Stimulated activated CD4-positive, alpha-beta T cell treated with anti-CD3 and anti-CD28 coated beads, Interleukin-2, amount 100 ng/mL, for 48 hours (primary cell): ENCODE data around the gene FBXO45.
A peak's percentile ranks its signal among the peaks of the same experiment; 100 is the strongest.
"Not testable (repeated sequence)": the region's sequence is repeated elsewhere in the genome, so short reads cannot be mapped to it uniquely, and the experiment has no call there.

Source experiments
- DNase-seq, 2 donors: peaks; one replicate each; pipeline ENCODE4 v3.0.0-alpha.2; 2020

FBXO45 gene, protein sequence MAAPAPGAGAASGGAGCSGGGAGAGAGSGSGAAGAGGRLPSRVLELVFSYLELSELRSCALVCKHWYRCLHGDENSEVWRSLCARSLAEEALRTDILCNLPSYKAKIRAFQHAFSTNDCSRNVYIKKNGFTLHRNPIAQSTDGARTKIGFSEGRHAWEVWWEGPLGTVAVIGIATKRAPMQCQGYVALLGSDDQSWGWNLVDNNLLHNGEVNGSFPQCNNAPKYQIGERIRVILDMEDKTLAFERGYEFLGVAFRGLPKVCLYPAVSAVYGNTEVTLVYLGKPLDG

DNA sequence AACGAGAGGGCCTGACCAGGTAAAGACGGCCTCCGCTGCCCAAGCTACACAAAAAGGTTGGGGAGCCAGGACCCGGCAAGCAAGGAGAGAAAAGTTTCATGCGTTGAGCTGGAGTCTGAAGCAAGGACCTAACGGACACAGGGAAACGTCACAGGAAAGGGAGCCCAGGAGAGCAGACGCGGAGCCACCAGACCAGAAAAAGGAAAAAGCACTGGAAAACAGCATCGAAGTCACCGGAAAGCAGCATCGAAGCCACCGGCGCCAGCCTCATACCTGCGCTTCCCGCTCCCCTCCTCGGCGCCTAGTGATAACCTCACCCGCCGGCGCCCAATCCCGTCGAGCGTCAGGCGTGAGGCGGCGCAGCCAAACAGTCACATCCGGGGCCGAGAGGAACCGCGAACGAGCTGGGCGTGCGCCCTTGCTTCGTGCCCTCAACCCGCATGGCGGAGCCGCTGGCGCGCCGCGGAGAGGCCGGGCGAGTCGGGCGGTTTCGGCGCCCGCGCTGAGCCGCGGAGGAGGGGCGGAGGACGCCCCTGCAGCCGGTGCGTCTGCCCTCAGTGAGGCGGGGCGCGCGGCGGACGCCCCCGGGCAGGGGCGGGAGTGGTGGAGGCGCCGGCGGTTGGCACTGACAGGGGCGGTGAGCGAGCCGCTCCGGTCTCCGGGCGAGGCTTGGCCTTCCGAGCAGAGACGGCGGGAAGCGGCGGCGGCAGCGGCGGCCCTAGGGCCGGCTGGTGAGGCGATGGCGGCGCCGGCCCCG lies at the start of gene FBXO45, which contains the start of gene WDR53:
FBXO45 (plus strand) TSS at position 415 of the 757 bp plus-strand sequence; CDS start at position 740, 325 bp downstream.
WDR53 (minus strand) TSS at position 309 of the 757 bp plus-strand sequence. CDS start 7,079 bp downstream, outside the sequence.
- DNase-seq = peak; percentile 91 to 93

DNA sequence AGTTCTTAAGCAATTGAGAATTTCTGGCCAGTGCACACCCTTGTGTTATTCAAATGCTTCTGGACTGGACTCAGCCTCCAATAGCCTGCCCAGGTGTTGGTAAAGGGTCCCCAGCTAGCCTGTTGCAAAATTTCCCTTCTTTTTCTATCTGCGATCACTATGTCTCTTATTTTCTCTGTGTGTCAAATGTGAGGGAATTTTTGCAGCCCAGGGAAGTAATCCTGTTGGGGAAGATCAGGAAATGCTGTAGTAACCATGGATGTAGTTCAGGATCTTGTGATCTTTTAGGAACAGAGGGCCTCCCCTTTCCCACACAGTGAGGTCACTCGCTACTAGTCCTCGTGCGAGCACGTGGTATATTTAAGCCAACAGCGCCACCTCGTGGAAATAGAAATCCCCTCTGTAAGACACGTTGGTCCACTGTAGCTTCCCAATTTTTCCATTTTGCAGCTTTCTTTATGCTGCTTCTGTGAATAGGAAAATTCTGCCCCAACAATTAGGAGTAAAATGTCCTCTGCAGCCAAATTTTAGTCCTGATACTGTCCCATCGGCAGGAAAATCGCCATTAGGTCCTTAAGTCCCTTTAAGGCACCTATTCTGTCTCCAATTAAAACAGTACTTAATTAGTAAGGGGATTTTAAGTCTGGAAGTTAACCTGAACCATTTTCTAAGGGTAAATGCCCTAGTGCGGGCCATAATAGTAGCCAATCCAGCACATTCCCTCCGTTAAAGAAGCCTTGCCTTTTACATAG lies 49.3 kb upstream of the FBXO45 start:
- DNase-seq = peak; percentile 67 to 72

DNA sequence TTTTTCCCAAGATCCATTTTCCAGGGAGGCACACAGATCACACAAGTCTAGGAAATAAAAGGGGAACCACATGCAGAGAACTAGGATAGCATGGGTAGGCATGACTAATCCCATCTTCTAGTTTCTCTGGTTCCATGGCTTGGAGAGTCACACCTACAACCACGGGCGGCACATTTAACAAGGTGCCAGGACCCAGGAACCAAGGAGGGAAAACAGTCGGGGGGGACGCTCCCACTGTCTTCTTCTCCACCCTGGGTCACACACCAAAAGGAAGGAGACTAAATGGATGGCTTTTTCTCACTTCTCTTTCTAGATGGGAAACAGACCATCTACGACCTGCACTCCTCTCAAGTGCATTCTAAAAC lies 48.8 kb upstream of the FBXO45 start:
- DNase-seq = no peak

DNA sequence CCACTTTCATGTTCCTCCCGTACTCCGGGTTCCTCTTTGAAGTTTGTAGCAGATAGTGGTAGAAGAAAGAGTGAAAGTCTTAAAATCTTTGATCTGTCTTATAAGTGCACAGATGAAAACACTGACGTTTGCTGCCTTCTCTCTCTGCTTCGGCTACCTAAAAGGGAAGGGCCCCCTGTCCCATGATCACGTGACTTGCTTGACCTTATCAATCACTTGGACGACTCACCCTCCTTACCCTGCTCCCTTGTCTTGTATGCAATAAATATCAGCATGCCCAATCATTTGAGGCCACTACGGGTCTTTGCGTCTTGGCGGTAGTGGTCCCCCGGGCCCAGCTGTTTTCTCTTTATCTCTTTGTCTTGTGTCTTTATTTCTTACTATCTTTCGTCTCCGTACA lies 47.2 kb upstream of the FBXO45 start:
- DNase-seq = not testable (repeated sequence)

DNA sequence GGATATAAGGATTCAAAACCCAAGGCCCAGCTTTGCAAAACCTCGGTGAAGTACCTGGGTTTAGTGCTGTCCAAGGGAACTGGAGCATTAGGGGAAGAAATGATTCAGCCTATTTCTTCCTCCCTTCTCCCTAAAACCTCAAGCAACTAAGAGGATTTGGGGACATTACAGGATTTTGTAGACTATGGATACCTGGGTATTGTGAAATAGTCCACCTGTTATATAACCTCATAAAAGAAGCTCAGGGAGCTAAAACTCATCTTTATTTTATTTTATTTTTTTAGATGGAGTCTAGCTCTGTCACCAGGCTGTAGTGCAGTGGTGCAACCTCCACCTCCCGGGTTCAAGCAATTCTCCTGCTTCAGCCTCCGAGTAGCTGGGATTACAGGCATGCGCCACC lies 44.6 kb upstream of the FBXO45 start:
- DNase-seq = no peak

DNA sequence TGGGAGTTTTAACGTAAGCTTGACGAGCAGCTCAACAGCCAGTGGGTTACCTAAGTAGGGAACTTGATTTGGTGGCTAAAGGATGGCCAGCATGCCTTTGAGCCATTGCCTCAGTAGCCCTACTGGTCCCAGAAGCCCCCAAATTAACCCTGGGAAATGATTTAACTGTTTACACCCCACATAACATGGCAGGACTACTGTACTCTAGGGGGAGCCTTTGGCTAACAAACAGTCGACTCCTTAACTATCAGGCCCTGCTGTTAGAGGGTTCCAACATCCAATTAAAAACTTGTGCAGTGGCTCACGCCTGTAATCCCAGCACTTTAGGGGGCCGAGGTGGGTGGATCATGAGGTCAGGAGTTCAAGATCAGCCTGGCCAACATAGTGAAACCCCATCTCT lies 43.9 kb upstream of the FBXO45 start:
- DNase-seq = no peak

DNA sequence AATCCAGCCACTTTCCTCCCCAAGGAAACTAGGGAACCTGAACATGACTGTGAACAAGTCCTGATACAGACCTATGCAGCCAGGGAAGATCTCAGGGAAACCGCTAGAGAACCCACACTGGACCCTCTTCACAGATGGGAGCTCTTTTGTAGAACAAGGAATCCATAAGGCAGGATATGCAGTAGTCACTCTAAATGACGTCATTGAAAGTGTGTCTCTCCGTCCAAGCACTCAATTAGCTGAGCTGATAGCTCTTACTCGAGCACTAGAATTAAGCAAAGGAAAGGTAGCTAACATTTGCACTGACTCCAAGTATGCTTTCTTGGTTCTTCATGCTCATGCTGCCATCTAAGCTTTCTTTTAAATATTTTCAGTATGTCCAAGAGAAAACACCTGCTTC lies 43.3 kb upstream of the FBXO45 start:
- DNase-seq = no peak

DNA sequence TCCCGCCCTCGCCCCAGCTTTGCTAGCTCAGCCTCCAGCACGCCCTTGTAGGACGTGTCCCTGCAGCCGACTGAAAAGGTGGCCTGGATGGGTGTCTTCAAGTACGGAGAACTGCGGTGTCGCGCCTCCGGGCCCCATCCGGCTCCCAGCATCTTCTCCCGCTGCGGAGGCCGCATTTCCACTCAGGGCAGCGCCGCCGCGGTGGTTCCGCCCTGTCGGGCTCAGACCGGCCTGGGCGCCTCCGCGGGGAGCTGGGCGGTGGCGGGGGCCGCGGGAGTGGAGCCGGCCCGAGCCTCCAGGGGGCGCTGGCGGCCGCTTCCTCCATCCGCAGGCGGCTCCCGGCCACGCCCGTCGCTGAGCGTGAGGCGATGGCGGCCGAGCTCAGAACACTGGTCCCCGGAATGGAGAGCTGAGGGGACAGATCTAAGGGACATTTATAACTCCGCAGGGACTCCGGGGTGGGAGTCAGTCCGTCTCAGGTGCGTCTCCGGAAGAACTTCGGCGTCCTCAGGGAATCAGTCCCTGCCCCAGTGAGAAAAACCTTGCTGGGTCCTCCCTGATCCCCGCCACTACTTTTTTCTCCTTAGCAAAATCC lies 39.7 kb upstream of the FBXO45 start:
- peak; percentile 87 to 95 for DNase-seq

DNA sequence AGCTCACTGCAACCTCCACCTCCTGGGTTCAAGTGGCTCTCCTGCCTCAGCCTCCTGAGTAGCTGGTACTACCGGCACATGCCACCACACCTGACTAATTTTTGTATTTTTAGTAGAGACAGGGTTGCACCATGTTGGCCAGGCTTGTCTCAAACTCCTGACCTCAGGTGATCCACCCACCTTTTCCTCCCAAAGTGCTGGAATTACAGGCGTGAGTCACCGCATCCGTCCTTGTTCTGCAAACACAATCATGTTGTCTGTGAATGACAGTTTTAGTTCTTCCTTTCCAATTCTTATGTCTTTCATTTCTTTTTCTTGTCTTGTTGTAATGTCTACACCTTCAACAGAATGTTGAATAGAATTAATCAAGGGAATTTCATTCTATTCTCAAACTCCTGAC lies 37.0 kb upstream of the FBXO45 start:
- no peak for DNase-seq

DNA sequence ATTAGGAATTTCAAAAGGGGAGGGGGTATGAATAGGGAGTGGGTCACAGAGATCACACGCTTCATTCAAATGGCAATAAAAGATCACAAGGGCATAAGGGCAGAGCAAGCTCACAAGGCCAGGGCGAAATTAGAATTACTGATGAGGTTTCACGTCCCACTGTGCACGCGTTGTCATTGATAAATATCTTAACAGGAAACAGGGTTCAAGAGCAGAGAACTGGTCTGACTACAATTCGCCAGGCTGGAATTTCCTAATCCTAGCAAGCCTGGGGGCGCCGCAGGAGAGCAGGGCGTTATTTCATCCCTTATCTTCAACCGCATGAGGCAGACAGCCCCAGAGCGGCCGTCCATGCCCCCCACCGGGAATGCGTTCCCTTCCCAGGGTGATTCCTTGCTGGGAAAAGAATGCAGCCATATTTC lies 35.2 kb upstream of the FBXO45 start:
- no peak for DNase-seq

DNA sequence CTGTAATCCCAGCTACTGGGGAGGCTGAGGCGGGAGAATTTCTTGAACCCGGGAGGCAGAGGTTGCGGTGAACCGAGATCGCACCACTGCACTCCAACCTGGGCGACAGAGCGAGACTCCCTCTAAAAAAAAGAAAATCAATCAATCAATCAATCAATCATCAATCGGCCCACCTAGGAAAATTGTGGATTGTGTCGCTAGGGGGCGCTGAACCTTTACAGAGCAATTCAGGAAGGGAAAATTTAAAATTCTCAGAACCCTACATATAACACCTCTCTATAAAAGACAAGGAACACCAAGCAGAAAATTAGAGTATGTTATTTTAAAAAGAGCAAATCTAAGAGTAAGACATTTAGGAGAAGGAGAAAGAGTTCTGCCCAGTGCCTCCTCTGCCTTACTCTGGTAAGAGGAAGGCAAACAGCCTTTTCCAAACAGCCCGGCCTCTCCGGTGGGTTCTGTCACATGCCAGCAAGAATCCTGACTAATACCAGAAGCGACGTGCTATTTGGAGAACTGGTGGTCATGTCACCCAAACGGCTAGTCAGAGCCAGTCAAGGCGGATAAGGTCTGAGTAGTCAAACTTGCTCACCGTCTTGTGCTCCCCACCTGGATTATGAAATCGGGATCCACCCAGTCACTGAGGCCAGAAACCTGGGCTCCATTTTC lies 31.0 kb upstream of the FBXO45 start:
- peak; percentile 69 to 71 for DNase-seq

DNA sequence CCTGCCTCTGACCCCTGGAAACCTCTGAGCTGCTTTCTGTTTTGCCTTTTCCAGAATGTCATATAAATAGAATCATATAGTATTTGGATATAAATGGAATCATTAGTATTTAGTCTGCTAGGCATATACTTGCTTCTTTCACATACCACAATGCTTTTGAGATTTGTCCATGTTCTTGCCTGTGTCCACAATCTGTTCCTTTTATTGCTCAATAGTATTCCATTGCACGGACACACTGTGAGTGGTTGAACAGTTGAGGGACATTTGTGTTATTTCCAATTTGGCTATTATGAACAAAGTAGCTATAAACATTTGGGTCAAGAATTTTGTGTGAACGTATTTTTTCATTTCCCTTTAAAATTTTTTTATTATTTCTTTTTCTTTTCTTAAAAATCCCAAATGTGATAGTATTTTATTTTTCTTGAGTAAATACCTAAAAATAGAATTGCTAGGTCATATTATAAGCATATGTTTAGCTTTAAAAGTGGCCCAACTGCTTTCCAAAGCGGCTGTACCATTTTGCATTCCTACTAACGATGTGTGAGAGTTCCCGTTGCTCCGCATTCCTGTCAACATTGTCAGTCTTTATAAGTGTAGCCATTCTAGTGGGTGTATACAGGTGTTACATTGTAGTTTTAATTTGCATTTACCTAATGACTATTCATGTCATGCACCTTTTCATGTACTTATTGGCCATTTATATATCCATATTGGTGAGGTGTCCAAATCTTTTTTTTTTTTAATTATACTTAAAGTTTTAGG lies 26.6 kb upstream of the FBXO45 start:
- no peak for DNase-seq

DNA sequence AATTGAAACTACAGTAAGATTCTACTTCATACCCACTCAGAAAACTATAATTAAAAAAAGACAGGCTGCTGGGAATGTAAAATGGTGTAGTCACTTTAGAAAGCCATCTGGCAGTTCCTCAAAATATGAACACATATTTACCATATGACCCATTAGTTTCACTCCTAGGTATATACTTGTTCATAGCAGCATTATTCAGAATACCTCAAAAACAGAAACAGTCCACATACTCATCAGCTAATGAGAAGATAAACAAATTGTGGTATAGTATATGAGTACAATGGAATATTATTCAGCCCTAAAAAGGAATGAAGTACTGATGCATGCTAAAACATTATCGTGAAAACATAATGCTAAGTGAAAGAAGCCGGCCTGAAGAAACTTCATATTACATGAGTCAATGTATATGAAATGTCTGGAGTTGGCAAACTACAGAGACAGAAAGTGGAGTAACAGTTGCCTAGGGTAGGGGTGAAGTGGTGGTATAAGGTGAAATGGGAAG lies 23.9 kb upstream of the FBXO45 start:
- no peak for DNase-seq

DNA sequence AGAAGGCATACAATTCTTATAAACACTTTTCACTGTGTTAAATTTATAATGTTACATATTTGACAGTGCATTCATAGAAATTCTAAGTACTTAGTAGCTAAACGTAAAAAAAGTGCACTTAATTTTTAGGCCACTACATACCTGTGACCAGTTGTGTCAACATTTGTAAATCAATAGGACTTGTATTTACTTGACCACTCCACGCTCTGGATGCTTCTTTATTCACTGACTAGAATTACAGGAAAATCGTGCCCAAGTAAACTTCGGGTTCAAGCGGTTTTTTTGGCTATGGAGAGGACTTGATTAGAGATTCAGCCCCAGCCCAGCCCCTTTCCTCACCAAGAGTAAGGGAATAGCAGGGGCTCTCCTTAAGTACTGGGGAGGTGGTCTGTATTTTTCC lies 21.9 kb upstream of the FBXO45 start:
- no peak for DNase-seq

DNA sequence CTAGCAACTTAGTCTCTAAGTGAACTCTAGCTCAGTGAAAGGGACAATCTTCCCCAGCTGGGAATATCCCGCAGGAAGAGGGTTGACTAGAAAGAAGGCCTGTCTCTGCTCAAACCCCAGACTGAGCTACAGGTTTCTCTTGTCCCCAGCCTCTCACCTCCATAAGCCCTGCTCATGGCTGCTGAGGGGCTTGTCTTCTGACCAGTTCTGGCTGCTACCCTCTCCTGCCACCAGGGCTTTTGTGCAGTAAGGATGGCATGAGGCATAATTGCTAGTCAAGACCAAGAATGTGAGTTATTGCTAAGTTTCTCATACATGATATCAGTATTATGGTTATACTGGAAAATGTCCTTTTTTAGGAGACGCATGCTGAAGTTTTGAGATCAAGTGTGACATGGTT lies 21.4 kb upstream of the FBXO45 start:
- DNase-seq = no peak

DNA sequence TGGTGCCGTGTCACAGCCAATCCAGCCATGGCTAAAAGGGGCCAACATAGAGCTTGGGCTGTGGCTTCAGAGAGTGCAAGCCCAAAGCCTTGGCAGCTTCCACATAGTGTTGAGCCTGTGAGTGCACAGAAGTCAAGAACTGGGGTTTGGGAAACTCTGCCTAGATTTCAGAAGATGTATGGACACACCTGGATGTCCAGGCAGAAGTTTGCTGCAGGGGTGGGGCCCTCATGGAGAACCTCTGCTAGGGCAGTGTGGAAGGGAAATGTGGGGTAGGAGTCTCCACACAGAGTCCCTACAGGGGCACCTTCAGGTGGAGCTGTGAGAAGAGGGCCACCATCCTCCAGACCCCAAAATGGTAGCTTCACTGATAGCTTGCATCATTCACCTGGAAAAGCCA lies 19.1 kb upstream of the FBXO45 start:
- not testable (repeated sequence) for DNase-seq

DNA sequence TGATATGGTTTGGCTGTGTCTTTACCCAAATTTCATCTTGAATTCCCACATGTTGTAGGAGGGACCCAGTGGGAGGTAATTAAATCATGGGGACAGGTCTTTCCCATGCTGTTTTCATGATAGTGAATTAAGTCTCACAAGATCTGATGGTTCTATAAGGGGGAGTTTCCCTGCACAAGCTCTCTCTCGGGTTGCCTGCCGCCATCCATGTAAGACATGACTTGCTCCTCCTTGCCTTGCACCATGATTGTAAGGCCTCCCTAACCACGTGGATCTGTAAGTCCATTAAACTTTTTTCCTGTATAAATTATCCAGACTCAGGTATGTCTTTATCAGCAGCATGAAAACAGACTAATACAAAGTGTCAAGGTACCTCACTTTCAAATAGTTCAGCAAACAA lies 18.3 kb upstream of the FBXO45 start:
- DNase-seq = not testable (repeated sequence)

DNA sequence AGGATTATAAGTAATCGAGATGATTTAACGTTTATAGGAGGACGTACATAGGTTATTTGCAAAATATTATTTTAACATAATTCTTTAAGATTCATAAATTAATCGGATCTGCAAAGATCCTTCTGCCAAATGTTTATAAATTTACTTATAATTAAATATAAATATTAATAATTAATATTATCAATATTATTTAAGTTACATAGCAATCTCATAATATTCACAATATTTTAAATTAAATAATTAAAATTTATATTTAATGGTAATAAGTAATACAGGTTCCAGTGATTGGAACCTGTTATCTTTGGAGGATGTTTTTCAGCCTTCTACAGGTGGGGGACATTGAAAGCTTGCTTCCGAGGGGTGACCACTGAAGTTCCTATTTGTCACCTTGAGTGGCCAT lies 16.2 kb upstream of the FBXO45 start:
- no peak for DNase-seq

DNA sequence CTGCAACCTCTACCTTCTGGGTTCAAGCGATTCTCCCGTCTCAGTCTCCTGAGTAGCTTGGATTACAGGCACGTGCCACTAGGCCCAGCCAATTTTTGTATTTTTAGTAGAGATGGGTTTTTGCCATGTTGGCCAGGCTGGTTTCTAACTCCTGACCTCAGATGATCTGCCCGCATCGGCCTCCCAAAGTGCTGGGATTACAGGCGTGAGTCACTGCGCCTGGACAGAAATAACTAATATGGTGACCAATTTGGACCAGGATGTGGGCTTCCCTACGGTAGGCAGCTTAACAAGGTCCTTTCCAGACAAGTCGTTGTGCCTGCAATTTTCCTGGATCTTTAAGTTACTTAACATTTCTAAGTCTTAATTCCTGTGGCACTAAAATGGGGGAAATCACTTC lies 14.9 kb upstream of the FBXO45 start:
- no peak for DNase-seq

DNA sequence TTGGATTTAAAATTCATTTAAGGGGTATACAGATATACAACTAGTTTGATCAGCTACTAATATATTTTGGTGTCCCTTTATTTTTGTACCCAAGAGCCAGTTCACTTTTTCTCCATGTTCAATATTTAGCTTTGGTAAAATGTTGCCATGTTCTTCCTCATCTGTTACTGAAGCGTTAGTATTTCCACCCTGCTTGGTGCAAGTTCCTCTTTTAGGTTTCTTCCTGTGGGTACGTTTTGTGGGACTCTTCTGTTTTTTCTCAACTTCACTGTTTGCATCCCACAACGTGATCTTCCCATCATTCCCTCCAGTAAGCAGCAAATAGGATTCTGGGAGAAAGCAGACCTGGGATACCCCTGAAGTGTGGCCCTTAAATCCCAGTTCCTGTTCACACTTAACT lies 14.3 kb upstream of the FBXO45 start:
- no peak for DNase-seq

DNA sequence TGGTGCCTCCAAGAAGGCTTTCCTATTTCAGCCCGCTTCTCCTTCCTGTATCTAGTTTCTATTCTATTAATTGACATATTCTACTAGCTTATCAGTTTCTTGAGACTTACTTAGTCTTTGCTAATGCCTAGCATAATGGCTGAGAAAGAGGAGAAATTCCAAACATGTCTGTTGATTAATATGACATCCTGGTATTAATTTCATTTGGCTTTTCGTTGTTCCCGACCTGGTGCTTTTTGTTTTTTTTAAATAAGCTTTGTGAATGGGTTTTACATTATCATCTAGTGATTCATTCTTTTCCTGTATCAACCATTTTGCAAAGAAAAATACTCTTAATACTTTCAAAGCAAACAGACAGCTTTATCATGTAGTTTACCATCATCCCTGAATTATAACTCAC lies 13.2 kb upstream of the FBXO45 start:
- no peak for DNase-seq

DNA sequence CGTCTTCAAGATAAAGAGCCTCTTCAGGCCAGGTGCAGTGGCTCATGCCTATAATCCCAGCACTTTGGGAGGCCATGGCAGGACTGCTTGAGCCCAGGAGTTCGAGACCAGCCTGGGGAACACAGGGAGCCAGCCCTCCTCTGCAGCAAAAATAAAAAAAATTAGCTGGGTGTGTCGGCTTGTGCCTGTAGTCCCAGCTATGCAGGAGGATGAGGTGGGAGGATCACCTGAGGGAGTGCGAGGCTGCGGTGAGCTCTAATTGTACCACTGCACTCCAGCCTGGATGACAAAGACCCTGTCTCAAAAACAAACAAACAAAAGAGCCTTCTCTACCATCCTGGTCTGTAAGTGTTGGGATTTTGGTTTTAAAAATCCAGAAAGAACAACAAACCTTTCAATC lies 11.2 kb upstream of the FBXO45 start:
- no peak for DNase-seq
